Measurements from ENCODE around the gene CNOT6.
"Not testable (repeated sequence)": the region's sequence is repeated elsewhere in the genome, so short reads cannot be mapped to it uniquely, and the experiment has no call there.

Gene CNOT6

DNA sequence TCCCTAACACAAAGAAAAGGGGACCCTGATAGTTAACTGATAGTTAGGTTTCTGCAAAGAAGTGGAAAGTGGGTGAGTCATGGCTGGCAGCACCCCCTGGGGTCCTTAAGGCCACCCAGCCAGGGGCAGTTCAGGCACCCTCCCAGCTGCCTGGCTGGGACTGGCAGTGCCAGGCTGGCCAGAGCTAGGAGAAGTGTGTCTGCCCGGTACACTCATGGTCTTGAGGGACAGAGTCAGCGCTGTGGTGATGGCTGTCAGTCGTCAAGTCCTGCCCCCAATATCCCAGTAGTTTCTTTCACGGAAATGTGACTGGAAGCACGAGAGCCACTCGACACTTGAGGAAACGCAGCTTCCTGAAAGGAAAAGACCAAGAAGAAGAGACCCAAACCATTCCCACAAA lies 22.3 kb upstream of the CNOT6 start:
- DNase-seq (ENCODE audit: low read depth) = no peak

DNA sequence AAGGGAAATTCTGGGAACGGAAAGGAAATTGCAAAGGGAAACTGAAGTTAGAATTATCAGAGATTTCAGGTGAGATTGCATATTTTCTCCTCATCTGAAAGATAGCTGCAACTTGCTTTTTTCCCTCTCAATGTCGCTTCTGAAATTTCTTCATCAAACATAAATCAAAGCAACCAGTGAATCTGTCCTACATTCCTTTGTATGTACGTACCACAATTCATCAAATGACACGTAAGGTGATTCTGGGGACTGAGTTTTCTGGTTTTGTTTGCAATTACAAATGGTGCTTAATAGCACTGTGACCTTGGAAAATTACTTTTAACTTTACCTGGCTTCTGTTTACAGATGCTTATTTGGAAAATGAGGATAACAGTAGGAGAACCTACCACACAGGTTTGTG lies 21.9 kb upstream of the CNOT6 start:
- DNase-seq (ENCODE audit: low read depth) = no peak

- DNase-seq (ENCODE audit: low read depth) = not testable (repeated sequence)
Observed at GRCh38 chr5:180473386-180473785, 20.8 kb upstream of the CNOT6 start.

DNA sequence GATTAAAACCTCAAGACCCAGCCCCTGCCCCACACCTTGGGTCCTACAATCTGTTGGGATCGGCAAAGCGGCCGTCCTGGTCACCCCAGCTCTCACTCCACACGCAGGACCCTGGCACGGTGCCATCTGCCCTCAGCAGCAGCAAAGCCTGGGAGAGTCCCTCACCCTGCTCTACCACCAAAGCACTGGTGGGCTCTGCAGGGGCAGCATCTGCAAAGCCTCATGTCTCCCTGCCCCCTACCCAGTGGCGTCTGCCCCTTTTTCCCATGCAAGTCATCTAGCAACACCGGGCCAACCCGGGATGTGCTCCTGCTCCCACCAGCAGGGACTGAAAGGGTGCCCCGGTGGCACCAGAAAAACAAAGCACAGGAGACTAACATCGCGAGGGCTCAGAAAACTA lies 19.6 kb upstream of the CNOT6 start:
- no peak for DNase-seq (ENCODE audit: low read depth)

DNA sequence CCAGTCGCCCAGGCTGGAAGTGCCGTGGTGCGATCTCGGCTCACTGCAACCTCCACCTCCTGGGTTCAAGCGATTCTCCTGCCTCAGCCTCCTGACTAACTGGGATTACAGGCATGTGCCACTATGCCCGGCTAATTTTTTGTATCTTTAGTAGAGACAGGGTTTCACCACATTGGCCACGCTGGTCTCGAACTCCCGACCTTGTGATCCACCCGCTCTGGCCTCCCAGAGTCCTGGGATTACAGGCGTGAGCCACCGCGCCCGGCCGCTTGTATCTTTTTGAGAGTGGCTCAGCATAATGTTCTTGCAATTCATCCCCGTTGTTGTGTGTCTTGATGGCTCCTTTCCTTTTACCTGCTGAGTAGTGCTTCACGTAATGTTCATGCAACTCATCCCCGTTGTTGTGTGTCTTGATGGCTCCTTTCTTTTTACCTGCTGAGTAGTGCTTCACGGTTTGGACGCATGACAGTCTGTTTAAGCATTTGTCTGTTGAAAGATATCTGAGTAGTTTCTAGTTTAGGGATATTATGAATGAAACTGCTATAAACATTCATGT lies 18.1 kb upstream of the CNOT6 start:
- not testable (repeated sequence) for DNase-seq (ENCODE audit: low read depth)

DNA sequence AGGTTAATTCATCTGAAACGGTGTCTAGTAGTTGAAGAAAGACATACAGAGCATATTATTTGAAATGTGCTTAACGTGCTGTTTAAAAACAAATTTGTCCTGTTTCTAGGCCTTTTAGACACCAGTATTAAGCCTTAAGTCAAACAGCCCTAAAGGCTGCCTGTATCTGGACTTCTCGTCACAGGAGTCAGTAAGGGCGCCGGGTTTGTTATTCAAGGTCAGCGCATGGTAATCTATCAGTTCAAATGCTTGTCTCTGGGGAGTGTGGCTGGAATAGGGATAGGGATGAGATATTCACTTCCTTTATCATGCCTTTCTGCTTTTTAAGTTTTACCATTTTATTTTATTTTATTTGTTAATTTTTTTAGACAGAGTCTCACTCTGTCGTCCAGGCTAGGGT lies 9.4 kb upstream of the CNOT6 start:
- DNase-seq (ENCODE audit: low read depth) = no peak

DNA sequence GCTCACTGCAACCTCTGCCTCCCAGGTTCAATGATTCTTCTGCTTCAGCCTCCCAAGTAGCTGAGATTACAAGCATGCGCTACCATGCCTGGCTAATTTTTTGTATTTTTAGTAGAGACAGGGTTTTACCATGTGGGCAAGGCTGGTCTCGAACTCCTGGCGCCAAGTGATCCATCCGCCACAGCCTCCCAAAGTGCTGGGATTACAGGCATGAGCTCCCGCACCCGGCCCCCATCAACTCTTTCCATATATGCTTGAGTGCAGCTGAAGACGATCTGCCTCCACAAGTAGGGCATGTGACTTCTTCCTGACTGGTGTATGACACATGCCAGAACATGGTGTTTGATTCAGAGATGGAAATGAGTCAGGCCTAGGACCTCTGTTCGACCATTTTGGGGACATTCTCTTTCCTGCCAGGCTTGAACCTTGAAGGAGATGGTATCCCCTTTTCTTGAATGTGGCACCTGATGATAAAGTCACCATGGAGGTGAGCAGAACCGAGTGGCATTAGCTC lies 7.5 kb upstream of the CNOT6 start:
- DNase-seq (ENCODE audit: low read depth) = no peak

GRCh38 chr5:180487556-180487955 lies 6.6 kb upstream of the CNOT6 start:
- DNase-seq (ENCODE audit: low read depth) = no peak

GRCh38 chr5:180491496-180491895 lies 2.7 kb upstream of the CNOT6 start:
- no peak for DNase-seq (ENCODE audit: low read depth)

- DNase-seq (ENCODE audit: low read depth) = no peak
Observed at GRCh38 chr5:180492226-180492903, 1.8 kb upstream of the CNOT6 start.

GRCh38 chr5:180494510-180495181 lies 467 bp downstream of the CNOT6 start:
- DNase-seq (ENCODE audit: low read depth) = no peak

GRCh38 chr5:180495292-180495691 lies 1.1 kb downstream of the CNOT6 start:
- no peak for DNase-seq (ENCODE audit: low read depth)

GRCh38 chr5:180495991-180496741 lies 2.0 kb downstream of the CNOT6 start:
- no peak for DNase-seq (ENCODE audit: low read depth)

DNA sequence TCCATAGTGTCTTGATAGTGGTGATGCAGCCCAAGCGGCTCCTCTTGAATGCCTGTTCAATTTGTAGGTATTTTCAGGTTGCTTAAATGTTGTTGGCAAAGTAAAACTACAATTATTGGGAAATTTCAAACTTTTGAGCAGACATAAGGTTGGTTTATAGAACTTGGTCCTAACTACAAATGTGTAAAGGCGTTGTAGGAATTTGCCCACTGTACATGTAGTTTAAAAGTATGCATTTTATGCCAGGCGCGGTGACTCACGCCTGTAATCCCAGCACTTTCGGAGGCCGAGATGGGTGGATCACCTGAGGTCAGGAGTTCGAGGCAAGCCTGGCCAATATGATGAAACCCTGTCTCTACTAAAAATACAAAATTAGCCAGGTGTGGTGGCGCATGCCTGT lies 2.6 kb downstream of the CNOT6 start:
- not testable (repeated sequence) for DNase-seq (ENCODE audit: low read depth)

DNA sequence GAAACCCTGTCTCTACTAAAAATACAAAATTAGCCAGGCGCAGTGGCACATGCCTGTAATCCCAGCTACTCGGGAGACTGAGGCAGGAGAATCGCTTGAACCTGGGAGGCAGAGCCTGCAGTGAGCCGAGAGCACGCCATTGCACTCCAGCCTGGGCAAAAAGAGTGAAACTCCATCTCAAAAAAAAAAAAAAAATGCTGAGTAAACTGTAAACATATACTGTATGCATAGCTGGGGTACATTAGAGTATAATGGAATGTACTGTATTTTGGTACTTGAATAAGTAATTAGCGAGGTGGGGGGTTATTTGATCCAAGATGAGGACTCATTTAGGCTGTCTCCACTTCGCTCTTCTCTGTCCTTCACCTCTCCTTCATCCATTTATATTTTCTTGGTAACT lies 3.7 kb downstream of the CNOT6 start:
- not testable (repeated sequence) for DNase-seq (ENCODE audit: low read depth)

GRCh38 chr5:180498378-180498777 lies 4.2 kb downstream of the CNOT6 start:
- DNase-seq (ENCODE audit: low read depth) = no peak

- DNase-seq (ENCODE audit: low read depth) = no peak
Observed at GRCh38 chr5:180499684-180500083, 5.5 kb downstream of the CNOT6 start.

DNA sequence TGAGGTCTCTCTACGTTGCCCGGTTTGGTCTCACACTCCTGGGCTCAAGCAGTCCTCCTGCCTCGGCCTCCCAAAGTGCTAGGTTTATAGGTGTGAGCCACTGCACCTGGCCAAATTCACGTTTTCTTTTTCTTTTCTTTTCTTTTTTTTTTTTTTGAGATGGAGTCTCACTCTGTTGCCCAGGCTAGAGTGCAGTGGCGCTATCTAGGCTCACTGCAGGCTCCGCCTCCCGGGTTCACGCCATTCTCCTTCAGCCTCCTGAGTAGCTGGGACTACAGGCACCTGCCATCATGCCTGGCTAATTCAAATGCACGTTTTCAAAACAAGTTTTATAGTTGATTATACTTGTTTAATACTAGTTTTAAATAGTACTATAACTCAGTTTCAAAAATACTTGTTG lies 6.1 kb downstream of the CNOT6 start:
- not testable (repeated sequence) for DNase-seq (ENCODE audit: low read depth)

- no peak for DNase-seq (ENCODE audit: low read depth)
Observed at GRCh38 chr5:180507661-180508060, 13.5 kb downstream of the CNOT6 start.

DNA sequence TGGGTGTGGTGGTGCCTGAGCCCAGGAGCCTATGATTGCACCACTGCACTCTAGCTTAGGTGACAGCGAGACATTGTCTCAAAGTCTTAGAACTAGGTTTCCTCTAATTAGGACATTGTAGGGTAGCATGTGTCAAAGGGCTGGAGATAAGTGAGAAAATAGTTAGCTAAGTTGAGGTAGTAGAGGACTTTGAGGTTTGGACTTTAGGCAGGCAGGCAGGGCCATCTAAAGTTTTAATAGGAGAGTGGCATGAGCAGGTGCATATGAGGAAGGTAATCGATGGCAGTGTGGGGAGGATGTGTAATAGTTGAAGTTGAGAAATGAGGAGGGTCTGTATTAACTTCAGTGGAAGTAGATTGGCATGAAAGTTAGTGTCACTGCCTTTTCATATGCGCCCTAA lies 21.1 kb downstream of the CNOT6 start:
- no peak for DNase-seq (ENCODE audit: low read depth)

DNA sequence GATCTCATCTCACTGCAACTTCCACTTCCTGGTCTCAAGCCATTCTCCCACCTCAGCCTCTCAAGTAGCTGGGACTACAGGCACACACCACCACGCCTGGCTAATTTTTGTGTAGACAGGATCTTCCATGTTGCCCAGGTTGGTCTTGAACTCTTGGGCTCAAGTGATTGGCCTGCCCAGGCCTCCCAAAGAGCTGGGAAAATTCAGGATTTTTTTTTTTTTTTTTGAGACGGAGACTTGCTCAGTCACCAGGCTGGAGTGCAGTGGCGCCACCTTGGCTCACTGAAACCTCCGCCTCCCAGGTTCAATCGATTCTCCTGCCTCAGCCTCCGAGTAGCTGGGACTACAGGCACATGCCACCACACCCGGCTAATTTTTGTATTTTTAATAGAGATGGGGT lies 21.8 kb downstream of the CNOT6 start:
- not testable (repeated sequence) for DNase-seq (ENCODE audit: low read depth)

DNA sequence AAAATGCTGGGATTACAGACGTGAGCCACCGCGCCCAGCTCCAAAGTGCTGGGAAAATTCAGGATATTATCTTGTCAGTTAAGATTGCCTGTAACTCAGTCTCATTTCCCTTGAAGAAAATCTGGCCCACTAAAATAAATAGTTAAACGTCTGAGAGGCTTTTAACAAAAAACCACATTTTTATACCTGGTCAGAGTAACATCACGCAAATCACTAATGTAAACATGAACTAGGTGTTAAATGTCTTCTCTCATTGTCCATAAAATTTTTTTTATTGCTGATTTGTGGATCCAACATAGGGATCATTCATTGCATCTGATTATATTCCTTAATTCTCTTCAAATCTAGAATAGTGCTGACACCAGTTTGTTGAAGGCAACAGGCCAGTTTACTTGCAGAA lies 22.3 kb downstream of the CNOT6 start:
- DNase-seq (ENCODE audit: low read depth) = no peak

GRCh38 chr5:180519098-180519497 lies 24.9 kb downstream of the CNOT6 start:
- no peak for DNase-seq (ENCODE audit: low read depth)
